GM06990 (cell line): ENCODE data around the gene INPP5A.

ENCODE experiments used
- DNase-seq: peaks from one replicate; pipeline ENCODE4 v3.0.0-alpha.2; 2011; ENCODE audit not compliant: insufficient read length; ENCODE audit errors: extremely low read depth
- H3K27me3 ChIP-seq: replicated peaks from 2 replicates; pipeline ENCODE4 v1.6.0; 2011; ENCODE audit warnings: low read length; ENCODE audit not compliant: control insufficient read depth, insufficient read depth
- H3K36me3 ChIP-seq: 2 replicates; pipeline ENCODE4 v1.5.1; 2011; ENCODE audit warnings: low read length; ENCODE audit not compliant: control insufficient read depth, insufficient read depth
- H3K4me3 ChIP-seq: replicated peaks from 2 replicates; pipeline ENCODE4 v1.5.1; 2011; ENCODE audit warnings: low read depth, mild to moderate bottlenecking, control low read depth, low read length
- TF ChIP-seq, protein P1 (sequence below): IDR thresholded peaks from 2 replicates; pipeline ENCODE4 v1.5.1; 2011; ENCODE audit warnings: low read length, control low read depth, mild to moderate bottlenecking, inconsistent platforms; ENCODE audit not compliant: insufficient read depth, poor library complexity, severe bottlenecking

INPP5A gene

DNA sequence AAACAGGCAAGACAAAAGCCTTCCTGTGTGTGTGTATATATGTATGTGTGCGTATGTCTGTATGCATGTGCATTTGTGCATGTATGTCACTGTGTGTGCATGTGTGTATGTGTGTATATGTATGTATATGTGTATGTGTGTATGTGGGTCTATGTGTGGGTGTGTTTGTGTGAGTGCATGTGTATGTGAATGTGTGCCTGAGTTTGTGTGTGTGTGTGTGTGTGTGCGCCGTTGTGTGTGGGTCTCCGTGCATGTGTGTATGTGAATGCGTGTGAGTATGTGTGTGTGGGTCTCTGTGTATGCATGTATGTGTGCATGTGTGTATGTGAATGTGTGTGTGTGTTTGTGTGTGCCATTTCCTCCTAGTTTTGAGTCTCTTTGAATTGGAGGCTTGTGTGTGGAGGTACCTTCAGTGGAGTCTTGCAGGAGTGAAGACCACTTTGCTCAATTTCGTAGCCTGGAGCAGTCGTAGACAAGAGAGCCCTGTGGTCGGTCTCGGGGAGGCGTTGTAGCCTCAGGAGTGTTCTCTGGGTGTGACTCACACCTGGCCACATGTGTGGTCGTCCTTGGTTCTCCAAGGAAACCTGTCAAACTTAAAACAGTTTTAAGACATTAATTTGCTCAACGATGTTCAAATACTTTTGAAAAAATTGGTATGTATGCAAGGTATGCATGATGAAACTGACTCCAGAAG, 28.1 kb downstream of the INPP5A start:
- Histone ChIP-seq H3K27me3 (no peaks in the 10 kb centered on the region), H3K4me3 (no peak overlapping the region), H3K36me3 (no peaks in the 10 kb centered on the region; the same call in 1 of the 2 replicates)
- no peak for DNase-seq
- TF ChIP-seq, protein P1, sequence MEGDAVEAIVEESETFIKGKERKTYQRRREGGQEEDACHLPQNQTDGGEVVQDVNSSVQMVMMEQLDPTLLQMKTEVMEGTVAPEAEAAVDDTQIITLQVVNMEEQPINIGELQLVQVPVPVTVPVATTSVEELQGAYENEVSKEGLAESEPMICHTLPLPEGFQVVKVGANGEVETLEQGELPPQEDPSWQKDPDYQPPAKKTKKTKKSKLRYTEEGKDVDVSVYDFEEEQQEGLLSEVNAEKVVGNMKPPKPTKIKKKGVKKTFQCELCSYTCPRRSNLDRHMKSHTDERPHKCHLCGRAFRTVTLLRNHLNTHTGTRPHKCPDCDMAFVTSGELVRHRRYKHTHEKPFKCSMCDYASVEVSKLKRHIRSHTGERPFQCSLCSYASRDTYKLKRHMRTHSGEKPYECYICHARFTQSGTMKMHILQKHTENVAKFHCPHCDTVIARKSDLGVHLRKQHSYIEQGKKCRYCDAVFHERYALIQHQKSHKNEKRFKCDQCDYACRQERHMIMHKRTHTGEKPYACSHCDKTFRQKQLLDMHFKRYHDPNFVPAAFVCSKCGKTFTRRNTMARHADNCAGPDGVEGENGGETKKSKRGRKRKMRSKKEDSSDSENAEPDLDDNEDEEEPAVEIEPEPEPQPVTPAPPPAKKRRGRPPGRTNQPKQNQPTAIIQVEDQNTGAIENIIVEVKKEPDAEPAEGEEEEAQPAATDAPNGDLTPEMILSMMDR, result no peak

- H3K36me3 ChIP-seq, result no peaks in the 10 kb centered on the region; the same call in 1 of the 2 replicates
- TF ChIP-seq, protein P1, result no peak
- H3K4me3 ChIP-seq, result no peak overlapping the region
- DNase-seq, result no peak
- no peaks in the 10 kb centered on the region for H3K27me3 ChIP-seq
These were observed 29.3 kb downstream of the INPP5A start for GRCh38 chr10:132566892-132567291.

DNA sequence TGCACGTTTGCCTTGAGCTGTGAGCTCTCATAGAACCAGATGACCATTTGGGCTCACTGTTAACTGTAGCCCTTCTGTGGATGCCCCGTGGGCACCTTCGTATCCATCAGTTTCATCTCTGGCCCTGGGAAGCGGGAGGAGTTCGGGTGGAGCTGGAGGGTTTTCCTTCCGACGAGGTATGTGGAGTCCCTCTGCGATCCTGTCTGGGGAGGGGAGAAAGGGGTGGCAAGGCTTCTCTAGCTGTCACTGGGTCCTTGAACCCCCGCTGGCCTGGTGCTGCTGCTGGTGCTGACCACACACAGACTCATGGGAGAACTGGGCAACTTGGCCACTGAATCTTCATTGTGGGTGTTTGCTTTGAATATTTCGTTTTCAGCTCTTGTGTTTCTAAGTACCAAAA, 32.7 kb downstream of the INPP5A start:
- TF ChIP-seq, protein P1, result no peak
- Histone ChIP-seq H3K36me3 (no peaks in the 10 kb centered on the region; the same call in 1 of the 2 replicates), H3K4me3 (no peak overlapping the region), H3K27me3 (no peaks in the 10 kb centered on the region)
- DNase-seq, result no peak

DNA sequence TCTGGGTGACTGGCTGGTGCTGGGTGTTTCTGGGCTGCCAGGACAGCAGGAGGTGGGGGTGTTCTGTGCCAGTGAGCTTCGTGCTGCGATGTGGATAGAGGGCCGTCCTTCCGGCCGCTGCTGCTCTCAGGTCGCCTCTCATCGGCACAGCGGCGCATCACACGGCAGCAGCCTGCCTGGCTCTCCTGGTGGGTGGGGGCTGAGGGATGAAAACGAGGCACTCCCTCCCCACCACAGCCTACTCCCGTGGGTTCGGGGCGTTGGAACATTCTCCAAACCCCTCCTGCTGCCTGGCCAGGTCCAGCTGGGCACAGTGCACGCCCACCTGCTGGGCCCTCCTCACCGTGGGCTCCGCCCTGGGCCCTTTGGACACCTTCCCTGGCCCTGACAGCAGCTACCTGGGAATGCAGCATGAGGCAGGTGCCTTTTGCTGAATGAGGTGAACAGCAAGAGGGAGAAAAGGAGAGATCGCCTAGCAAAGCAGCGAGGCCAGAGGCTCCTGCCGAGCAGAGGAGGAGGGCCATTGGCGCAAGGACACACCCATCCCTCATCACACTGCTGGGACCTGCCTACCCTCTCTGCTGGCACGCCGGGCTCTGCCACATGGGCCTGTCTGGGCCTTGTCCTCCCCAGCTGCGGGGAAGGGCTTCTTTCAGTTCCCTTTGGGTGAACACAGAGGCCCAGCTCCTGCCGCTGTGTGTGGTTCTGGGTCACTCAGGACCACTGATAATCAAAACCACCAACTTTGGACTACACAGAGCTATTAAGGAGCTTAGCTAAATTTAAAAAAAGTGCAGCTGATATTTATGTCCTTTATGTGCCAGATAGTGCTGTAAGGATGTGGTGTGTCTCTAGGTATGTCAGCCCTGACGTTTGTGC, 33.4 kb downstream of the INPP5A start:
- H3K27me3 ChIP-seq, result no peaks in the 10 kb centered on the region
- peak overlapping the region; percentile 10 for H3K4me3 ChIP-seq
- TF ChIP-seq, protein P1, result no peak
- peak; percentile 77 for DNase-seq
- H3K36me3 ChIP-seq, result no peaks in the 10 kb centered on the region; the same call in 1 of the 2 replicates

GRCh38 chr10:132571650-132572544, 34.3 kb downstream of the INPP5A start:
- TF ChIP-seq, protein P1, result peak; percentile 10
- peak; percentile 86 for DNase-seq
- no peaks in the 10 kb centered on the region for H3K27me3 ChIP-seq
- peak overlapping the region; percentile 53 for H3K4me3 ChIP-seq
- no peaks in the 10 kb centered on the region; the same call in 1 of the 2 replicates for H3K36me3 ChIP-seq
